Stimulated activated CD4-positive, alpha-beta T cell treated with anti-CD3 and anti-CD28 coated beads, Interleukin-12 subunit alpha, Interleukin-12 subunit beta, amount 100 ng/mL, for 24 hours (primary cell): ENCODE results near the gene SAPCD2.
A peak's percentile ranks its signal among the peaks of the same experiment; 100 is the strongest.

ENCODE experiments used
- DNase-seq, 2 experiments: peaks; one replicate each; pipeline ENCODE4 v3.0.0-alpha.2; 2020; ENCODE audit warnings: low read depth in 2 of 2

The SAPCD2 gene

GRCh38 chr9:137049544-137050449 is 20.6 kb downstream of the SAPCD2 start:
- peak in 1 of 2 experiments; percentile 66 for DNase-seq

DNA sequence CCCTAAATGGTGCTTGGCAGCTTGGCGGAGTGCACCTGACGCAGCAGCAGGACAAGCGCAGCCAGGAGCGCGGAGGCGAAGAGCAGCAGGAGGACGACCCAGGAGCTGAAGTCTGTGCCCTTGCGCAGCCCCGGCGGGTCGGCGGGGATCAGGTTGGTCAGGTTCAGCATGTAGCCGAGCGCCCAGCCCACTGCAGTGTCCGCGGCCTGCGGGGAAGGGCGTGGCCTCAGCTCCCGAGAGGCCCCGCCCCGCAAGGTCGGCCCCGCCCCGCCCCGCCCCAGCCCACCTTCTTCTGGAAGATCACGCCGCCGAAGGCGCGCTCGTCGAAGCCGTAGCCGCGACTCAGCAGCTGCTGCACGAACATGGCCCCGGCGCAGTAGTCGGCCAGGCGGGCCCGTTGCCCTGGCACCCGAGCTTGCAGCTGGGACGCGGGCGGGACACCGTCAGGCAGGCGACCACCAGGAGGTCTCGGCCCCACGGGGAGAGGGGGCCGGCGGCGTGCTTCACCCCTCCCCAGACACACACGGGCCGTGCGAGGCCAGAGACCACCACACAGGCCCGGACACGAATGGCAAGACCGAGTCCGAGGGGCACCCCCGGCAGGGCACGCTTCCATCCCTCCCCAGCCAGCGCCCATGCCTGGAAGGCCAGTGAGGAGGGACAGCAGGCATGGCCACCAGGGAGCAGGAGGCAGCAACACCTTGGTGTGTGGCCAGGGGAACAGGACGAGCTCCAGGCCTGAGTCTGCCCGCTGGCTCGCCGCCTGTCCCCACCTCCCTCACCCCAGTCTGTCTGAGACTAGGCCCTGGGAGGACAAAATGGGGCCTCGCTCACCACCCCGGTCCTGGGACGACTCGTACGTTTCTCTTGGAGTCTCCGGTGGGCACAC is 21.5 kb downstream of the SAPCD2 start:
- DNase-seq, result no peak

DNA sequence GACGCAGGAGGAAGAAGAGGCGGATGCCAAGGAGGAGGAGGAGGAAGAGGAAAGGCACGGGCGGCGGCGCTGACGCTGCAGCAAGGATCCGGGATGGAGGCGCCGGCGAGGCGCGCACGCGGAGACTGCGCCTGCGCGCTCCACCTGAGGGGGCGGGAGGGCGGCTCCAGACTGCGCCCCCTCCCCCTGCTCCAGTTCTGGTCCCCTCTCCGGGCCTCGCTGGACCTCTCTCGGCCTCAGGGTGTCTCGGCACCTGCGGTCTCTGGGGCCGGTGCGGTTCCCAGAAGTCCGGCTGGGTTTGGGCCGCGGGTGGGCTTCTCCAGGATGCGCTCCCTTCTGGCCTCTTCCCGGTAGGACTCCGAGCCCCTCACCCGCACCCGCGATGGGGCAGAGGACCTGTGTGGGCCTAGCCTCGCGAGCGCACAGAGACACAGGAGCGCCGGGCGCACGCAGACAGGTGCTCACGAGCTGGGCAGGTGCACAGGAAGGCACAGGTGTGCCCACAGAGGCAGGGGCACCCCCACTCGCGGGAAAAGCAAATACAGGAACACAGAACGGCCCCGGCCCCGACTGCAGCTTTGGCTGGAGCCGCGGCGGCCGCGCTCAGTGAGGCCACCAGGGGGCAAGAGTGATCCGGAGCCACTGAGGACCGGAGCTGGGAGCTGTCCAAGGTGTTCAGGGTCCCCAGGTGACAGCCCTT is 24.1 kb downstream of the SAPCD2 start, which contains the start of gene NPDC1:
NPDC1 (minus strand) TSS at position 90 of the 700 bp plus-strand sequence. CDS start 188 bp downstream, outside the sequence.
- DNase-seq, result peak; percentile 58 to 80

DNA sequence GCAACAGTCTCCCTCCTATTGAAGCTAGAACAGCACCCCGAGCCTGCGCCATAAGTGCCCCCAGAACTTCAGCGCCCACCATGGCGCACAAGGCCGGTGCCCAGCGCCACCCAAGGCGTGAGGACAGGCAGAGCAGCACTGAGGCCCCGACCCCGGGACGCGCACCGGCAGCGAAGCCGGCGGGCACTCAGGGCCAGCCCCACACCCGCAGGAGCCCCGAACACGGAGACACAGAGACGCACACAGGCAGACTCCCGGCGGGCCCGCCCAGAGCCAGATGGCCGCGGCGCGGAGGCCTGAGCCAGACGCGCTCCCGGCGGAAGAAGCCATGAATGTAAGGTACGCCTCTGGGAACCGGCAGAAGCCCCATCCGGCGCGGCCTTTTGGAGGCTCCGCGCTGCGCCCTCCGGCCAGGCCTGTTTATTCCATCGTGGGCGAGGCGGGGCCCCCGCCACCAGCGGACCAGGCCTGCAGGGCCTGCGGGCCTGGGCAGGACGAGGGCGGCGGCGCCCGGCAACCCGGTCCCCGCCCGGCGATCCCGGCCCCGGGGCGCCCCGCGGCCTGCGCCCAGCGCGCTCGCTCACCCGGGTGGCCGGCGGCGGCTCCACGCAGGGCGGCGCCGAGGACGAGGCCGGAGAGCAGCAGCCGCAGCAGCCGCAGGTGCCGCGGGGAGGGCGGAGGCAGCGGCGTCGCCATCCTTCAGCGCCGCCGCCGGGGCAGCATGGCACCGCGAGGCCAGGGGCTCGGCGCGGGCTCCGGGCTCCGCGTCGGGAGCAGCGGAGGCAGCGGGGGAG is 24.9 kb downstream of the SAPCD2 start:
- no peak for DNase-seq

DNA sequence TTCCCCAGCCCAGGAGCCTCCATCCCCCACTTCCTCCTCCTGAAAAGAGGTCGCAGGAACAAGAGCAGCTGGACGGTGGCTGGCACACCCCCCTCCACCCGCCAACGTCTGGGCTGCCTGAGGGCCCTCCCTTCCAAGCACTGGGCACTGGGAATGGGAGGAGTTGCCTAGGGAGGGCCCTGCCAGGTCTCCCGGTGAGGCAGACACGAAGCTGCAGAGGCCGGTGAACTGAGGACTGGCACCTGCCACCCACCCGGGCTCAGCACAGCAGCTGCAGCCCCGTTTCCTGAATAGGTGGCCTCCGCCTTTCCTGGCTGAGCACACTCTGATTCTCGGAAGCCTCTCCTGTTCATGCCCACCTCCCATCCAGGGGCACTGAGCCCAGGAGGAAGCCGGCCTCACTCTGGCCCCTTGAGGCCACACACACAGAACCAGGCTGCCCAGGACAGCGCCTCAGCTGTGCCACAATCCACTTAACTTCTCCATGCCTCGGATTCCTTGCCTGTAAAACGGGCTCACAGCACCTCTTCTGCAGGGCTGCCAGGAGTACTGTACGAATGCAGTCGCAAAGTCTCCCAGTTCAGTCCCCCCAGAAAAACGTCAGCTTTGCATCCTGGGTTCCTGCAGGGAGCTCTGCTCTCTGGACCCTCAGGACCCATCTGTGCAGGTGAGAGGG is 25.7 kb downstream of the SAPCD2 start:
- DNase-seq, result no peak

DNA sequence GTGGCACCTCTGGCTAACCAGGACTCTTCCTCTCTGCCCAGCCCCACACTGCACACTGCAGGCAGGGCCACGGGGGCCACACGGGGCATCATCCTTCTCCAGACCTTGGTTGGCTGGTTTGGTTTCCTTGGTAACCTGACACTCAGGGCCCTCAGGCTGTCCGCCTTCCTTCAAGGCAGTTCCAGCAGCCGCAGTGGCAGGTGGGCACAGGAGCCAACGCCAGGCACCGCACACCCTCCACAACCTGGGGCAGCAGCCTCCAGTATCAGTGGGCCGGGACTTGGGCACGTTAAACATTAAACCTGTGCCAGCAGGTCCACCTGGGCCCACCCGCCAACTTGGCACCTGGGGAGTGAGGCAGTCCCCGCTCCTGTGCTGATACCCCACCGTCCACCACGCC is 26.3 kb downstream of the SAPCD2 start:
- no peak for DNase-seq

GRCh38 chr9:137042751-137043727 is 27.3 kb downstream of the SAPCD2 start:
- DNase-seq, result no peak

- DNase-seq, result no peak
These were observed 29.2 kb downstream of the SAPCD2 start for GRCh38 chr9:137041124-137041523.

DNA sequence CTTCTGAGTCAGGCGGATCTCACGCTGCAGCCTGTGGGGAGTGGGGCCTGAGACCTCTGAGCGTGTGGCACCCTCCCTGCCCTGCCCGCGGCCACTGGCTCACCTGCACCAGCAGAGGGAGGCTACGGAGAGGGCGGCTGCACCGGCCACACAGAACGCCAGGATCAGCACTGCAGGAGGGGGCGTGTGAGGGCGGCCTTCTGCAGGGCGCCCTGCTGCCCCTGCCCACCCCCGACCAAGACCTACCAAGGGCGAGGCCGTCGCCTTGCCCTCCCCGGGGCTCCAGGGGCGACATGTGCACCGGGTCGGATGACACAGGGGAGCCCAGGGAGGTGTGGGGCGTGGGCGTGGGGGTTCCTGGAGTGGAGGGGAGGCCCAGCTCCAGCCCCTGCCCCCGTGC is 29.8 kb downstream of the SAPCD2 start:
- DNase-seq, result no peak

- DNase-seq, result no peak
These were observed 30.6 kb downstream of the SAPCD2 start for GRCh38 chr9:137039611-137040366.

DNA sequence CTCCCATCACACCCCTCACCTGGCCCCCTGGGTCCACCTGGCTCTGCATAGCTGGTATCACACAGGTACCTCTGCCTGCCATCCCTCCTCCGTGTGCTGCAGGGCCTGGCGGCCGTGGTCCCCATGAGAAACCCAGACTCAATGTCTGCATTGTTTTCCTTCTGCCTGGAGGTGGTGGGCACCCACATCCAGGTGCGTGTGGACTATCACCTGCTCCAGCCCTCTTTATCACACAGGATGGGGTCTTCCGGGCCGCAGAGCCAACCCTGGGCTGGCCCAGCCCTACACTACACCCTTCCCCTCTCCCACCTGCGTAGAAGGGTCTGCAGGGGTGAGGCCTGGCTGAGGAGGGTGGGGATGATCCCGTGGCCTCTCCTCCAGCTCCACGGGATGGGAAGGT is 31.4 kb downstream of the SAPCD2 start:
- DNase-seq, result no peak

DNA sequence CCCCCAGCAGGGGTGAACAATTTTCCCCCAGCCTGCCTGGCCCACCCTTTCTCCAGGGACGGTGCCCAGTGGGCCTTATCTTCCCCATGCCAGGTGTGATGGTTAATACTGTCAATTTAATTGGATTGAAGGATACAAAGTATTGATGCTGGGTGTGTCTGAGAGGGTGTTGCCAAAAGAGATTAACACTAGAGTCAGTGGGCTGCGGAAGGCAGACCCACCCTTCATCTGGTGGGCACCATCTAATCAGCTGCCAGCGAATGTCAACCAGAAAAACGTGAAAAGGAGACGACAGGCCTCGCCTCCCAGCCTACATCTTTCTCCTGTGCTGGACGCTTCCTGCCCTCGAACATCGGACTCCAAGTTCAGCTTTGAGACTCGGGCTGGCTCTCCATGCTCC is 32.9 kb downstream of the SAPCD2 start:
- DNase-seq, result no peak

DNA sequence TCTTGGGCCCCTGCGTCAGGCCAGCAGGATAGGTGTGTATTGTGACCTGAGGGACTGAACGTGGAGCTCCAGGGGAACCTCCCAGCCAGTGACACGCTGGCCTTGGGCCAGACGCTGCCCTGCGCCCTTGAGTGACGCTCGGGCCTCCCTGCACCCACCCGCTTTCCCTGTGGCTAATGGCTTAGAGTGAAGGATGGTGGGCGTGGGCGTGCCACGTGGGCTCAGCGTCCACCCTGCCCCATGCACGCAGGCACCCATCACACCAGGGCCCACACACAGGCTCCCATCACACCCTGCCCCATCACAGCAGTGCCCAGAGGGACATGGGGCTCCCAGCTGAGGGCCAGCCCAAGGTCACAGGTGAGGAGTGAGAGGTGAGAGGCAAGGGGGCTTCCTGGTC is 33.3 kb downstream of the SAPCD2 start:
- no peak for DNase-seq

GRCh38 chr9:137035937-137036336 is 34.4 kb downstream of the SAPCD2 start:
- DNase-seq, result no peak

- DNase-seq, result no peak
These were observed 34.9 kb downstream of the SAPCD2 start for GRCh38 chr9:137035507-137035834.

DNA sequence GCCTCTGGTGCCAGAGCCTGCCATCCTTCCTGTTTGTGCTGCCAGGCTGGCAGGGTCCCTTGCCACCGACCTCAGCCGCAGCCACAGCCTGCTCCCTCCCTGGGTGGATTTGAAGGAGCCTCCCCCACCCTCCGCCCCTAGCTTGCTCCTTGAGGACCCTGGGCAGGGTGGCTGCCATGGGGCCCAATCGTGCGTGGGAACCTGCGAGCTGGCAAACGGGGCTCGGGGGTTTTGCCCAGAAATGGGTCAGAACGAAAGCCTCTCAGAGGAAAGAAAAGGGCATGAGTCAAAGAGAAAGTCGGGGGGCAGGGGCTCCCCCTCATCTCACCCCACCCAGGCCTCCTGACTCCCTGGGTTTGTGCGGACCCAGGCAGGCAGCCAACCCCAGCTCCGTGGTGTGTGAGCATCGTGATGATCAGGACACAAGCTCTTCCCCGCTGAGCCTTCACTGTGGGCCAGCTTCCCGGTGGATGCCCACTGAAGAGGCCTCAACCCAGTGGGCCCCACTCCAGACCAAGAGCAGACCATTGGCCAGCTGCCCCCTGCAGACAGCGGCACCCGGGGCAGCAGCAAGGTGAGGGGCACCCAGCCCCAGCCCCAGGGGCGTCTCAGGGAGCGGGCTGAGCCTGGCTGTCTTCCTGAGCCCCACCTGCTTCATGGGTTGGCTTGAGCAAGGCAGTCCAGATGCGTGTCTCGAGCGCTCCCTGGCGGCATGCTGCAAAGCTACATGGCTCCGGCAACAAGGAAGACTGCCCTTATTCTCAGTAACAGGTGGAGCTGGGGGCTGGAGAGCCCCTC is 35.4 kb downstream of the SAPCD2 start:
- DNase-seq, result peak; percentile 66 to 86

- no peak for DNase-seq
These were observed 36.2 kb downstream of the SAPCD2 start for GRCh38 chr9:137034039-137034708.
